ENCODE data around the gene GRK5.

DNA sequence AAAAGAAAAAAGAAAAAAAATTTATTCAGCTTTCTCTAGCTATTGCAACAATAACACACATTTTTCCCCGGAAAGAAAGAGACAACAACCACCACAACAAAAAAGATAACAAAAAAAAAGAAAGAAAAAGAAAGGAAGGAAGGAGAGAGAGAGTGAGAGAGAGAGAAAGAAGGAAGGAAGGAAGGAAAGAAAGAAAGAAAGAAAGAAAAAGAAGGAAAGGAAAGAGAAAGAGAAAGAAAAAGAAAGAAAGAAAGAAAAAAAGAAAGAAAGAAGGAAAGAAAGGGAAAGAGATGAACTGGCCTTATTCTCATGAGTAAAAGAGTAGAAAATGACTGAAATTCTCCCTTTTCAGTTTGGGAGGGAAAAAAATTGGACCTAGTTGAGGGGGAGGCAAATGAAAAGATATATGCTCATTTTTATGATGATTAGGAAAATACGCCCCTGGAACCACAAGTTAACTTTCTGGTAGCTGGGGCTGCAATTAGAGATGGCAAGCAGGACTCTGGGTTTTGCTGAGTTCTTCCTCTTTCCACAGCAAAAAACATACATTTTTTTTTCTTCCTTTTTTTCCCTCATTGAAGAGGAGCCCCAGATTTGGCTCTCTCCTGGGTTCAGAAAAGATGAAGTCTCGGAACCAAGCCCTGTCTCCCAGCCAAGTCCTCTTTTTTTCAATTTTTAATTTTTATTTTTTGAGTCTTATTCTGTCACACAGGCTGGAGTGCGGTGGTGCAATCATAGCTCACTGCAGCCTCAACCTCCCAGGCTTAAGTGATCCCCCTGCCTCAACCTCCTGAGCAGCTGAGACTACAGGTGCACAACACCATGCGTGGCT lies 16.2 kb upstream of the GRK5 start:
- TF ChIP-seq, protein P1, sequence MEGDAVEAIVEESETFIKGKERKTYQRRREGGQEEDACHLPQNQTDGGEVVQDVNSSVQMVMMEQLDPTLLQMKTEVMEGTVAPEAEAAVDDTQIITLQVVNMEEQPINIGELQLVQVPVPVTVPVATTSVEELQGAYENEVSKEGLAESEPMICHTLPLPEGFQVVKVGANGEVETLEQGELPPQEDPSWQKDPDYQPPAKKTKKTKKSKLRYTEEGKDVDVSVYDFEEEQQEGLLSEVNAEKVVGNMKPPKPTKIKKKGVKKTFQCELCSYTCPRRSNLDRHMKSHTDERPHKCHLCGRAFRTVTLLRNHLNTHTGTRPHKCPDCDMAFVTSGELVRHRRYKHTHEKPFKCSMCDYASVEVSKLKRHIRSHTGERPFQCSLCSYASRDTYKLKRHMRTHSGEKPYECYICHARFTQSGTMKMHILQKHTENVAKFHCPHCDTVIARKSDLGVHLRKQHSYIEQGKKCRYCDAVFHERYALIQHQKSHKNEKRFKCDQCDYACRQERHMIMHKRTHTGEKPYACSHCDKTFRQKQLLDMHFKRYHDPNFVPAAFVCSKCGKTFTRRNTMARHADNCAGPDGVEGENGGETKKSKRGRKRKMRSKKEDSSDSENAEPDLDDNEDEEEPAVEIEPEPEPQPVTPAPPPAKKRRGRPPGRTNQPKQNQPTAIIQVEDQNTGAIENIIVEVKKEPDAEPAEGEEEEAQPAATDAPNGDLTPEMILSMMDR (IDR thresholded peaks at IDR 0.05): no peak
- no peak for TF ChIP-seq POLR2A (IDR thresholded peaks at IDR 0.05)
